Vagina (tissue), 2 donors: ENCODE measurements around the gene CLEC18C. TPM values are rescaled to one million over a fixed set of nuclear protein-coding genes. Genes with fewer than 3 reads are reported as not detected.
"Not testable (repeated sequence)": the region's sequence is repeated elsewhere in the genome, so short reads cannot be mapped to it uniquely, and the experiment has no call there.

Experiments
- DNase-seq, 2 donors: peaks; one replicate each; pipeline ENCODE4 v3.0.0-alpha.2; 2017; ENCODE audit errors: extremely low spot score in 2 of 2
- H3K27ac ChIP-seq: fragments of 200-600 bp; sonication (generic); one replicate; pipeline ENCODE4 v1.5.1; 2019
- H3K27me3 ChIP-seq: fragments of 200-600 bp; sonication (generic); one replicate; pipeline ENCODE4 v1.5.1; 2019
- H3K36me3 ChIP-seq, 2 donors: fragments of 200-600 bp; sonication (generic); one replicate each; pipeline ENCODE4 v1.5.1; 2017 to 2019
- H3K4me1 ChIP-seq: fragments of 200-600 bp; sonication (generic); one replicate; pipeline ENCODE4 v1.5.1; 2019
- H3K4me3 ChIP-seq, 2 donors: fragments of 200-600 bp; sonication (generic); 1 replicate in 1 of 2; 2 replicates in 1 of 2; pipeline ENCODE4 v1.5.1; 2016 to 2019
- H3K9me3 ChIP-seq: fragments of 200-600 bp; sonication (generic); one replicate; pipeline ENCODE4 v1.5.1; 2019
- intact Hi-C: fragments of 100-400 bp; cut with DNase I; formaldehyde crosslinking; loops from one replicate; pipeline ENCODE4 v1.15.1; 2023
- total RNA-seq: library from RNA; depleted of rRNA; stranded (reverse); fragments of >200 nt; gene quantifications from one replicate; pipeline ENCODE4 v1.2.3, GENCODE V29; 2016

CLEC18C gene
- total RNA-seq, 1 donor from 2014 or later: 8.1 TPM

- H3K9me3 ChIP-seq, H3K27me3 ChIP-seq, H3K4me1 ChIP-seq, H3K36me3 ChIP-seq, intact Hi-C loops, DNase-seq: not testable (repeated sequence)
- Histone ChIP-seq H3K4me3 (peak overlapping the region; percentile 34 to 38), H3K27ac (peak overlapping the region; percentile 66)
These were observed 14.4 kb downstream of the CLEC18C start for GRCh38 chr16:70187858-70188607.

DNA sequence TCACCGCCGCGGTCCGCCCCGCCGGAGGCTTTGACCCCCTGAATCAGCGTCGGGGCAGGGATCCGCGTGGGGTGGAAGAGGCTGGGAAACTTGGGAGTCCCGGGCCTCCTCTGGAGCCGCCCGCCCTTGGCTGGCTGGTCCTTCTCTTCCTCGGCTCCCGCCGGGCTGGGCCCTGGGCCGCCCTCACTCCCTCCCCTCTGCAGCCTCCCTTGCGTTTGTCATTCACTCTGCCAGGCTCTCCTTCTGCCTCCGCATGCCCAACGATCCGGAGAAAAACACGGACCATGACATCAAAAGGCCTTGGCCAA is 15.0 kb downstream of the CLEC18C start:
- intact Hi-C loops, H3K4me1 ChIP-seq, H3K27me3 ChIP-seq, DNase-seq, H3K36me3 ChIP-seq, H3K9me3 ChIP-seq: not testable (repeated sequence)
- Histone ChIP-seq H3K4me3 (peak overlapping the region; percentile 34 to 38), H3K27ac (peak overlapping the region; percentile 66)

GRCh38 chr16:70190574-70190973 is 17.0 kb downstream of the CLEC18C start:
- H3K4me3 ChIP-seq, intact Hi-C loops, H3K9me3 ChIP-seq, DNase-seq, H3K27ac ChIP-seq, H3K36me3 ChIP-seq, H3K27me3 ChIP-seq, H3K4me1 ChIP-seq: not testable (repeated sequence)

DNA sequence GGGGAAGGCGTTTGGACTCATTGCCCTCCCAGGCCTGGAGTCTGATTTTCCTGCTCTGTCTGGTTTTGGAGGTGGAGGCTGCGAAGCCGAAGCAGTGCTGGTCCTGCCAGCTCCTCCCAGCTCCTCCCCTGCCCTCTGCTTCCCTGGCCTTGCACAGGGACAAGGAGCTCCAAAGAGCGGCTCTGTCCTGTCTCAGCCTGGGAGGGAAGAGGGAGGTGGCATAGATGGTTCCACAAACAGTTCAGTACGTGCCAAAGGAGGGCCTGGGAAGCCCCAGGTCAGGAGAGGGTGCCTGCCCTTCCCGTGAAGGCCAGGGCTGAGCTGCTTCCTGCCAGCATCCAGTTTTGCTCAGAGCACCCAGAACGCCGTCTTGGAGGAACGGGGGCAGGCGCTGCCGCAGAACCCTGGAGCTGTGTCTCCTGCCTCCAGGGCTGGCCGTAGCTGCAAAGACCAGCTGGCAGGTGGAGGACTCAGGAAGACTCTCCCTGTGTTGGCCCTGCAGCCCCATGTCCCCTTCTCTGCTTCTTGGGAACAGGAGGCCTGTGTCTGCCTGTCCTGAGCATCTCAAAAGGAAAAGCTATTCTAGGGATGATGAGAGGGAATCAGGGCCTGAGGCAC is 23.2 kb downstream of the CLEC18C start:
- H3K36me3 ChIP-seq, DNase-seq, H3K27me3 ChIP-seq, H3K4me1 ChIP-seq, H3K4me3 ChIP-seq, intact Hi-C loops, H3K27ac ChIP-seq, H3K9me3 ChIP-seq: not testable (repeated sequence)

GRCh38 chr16:70197611-70198010 is 24.0 kb downstream of the CLEC18C start:
- H3K27me3 ChIP-seq, H3K4me3 ChIP-seq, DNase-seq, H3K36me3 ChIP-seq, H3K4me1 ChIP-seq, H3K9me3 ChIP-seq, H3K27ac ChIP-seq, intact Hi-C loops: not testable (repeated sequence)

DNA sequence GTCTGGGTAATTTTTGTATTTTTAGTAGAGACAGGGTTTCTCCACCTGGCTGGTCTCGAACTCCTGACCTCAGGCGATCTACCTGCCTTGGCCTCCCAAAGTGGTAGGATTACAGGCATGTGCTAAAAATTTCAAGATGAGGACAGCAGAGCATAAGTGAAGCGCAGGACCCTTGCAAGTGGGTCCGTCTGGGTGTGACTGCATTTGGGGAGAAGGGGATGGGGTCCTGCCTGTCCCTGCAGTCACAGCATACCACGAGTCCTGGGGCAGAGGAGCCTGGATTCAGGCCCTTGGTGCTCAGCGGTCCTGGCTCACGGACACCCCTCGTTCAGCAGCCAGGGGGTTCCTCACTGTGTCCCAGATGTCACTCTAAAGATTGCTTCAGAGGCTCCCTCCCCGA is 24.6 kb downstream of the CLEC18C start:
- H3K36me3 ChIP-seq, H3K4me1 ChIP-seq, DNase-seq, H3K27me3 ChIP-seq, intact Hi-C loops, H3K27ac ChIP-seq, H3K4me3 ChIP-seq, H3K9me3 ChIP-seq: not testable (repeated sequence)

DNA sequence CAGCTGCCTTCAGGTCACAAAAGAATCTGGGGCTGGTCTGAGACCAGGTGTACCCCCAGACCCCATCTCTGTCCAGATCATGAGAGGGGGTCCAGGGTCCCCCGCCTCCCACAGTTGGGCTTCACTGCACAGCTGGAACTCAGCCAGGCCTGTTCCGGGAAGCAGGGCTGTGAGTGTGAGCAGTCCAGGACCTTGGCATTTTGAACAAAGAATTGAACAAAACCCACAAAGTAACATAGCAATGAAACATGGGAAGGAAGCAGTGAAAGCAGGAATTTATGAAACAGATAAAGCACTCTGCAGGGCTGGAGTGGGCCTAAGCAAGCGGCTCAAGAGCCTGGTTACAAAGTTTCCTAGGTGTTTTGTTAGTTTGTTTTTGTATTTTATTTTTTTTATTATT is 25.1 kb downstream of the CLEC18C start:
- DNase-seq, intact Hi-C loops: not testable (repeated sequence)

DNA sequence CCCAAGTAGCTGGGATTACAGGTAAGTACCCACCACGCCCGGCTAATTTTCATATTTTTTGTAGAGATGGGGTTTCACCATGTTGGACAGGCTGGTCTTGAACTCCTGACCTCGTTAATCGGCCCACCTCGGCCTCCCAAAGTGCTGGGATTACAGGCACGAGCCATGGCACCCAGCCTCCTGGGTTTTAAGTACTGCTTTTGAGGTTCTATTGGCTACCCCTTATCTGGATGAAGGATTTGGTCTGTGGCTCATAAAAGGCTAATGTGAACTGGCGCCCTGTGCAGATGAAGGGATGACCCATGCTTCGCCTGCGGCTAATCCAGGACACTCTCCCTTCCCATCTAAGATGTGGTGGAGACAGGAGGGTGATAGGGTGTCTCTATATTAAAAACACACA is 25.6 kb downstream of the CLEC18C start:
- H3K9me3 ChIP-seq, intact Hi-C loops, H3K27ac ChIP-seq, DNase-seq, H3K36me3 ChIP-seq, H3K27me3 ChIP-seq, H3K4me1 ChIP-seq, H3K4me3 ChIP-seq: not testable (repeated sequence)

More for the DNA sequence above, 25.1 kb downstream of the CLEC18C start:
- not testable (repeated sequence) for H3K4me1 ChIP-seq, H3K9me3 ChIP-seq, H3K27ac ChIP-seq, H3K4me3 ChIP-seq, H3K36me3 ChIP-seq, H3K27me3 ChIP-seq

DNA sequence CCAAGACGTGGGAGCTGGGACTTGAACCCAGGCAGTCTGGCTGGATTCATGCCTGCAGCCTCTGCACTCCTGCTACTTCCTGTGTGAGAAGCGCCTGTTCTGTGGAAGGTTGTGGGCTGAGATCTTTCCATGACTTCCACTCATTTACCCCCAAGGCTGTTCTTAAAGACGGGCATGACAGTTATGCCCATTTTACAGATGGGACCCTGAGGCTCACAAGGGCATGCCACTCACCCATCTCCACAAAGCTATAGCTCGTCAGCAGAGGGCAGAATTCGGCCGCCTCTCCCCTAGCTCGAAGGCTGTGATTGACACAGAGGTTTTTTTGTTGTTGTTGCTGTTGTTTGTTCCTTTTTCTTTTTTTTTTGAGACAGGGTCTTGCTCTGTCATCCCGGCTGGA is 26.5 kb downstream of the CLEC18C start:
- H3K4me1 ChIP-seq, DNase-seq, H3K27ac ChIP-seq, intact Hi-C loops, H3K36me3 ChIP-seq, H3K27me3 ChIP-seq, H3K4me3 ChIP-seq, H3K9me3 ChIP-seq: not testable (repeated sequence)

- H3K27me3 ChIP-seq, DNase-seq, intact Hi-C loops: not testable (repeated sequence)
These were observed 29.9 kb downstream of the CLEC18C start for GRCh38 chr16:70203508-70203907.

GRCh38 chr16:70204010-70204409 is 30.4 kb downstream of the CLEC18C start:
- DNase-seq, H3K27me3 ChIP-seq, H3K36me3 ChIP-seq, H3K4me3 ChIP-seq, H3K4me1 ChIP-seq, intact Hi-C loops, H3K9me3 ChIP-seq, H3K27ac ChIP-seq: not testable (repeated sequence)

More at GRCh38 chr16:70203508-70203907, 29.9 kb downstream of the CLEC18C start:
- H3K27ac ChIP-seq, H3K9me3 ChIP-seq, H3K4me1 ChIP-seq, H3K4me3 ChIP-seq, H3K36me3 ChIP-seq: not testable (repeated sequence)

- H3K36me3 ChIP-seq, H3K4me3 ChIP-seq, intact Hi-C loops, DNase-seq, H3K4me1 ChIP-seq, H3K27me3 ChIP-seq, H3K9me3 ChIP-seq, H3K27ac ChIP-seq: not testable (repeated sequence)
These were observed 31.2 kb downstream of the CLEC18C start for GRCh38 chr16:70204668-70205405.

- H3K27me3 ChIP-seq, intact Hi-C loops, H3K4me1 ChIP-seq, H3K36me3 ChIP-seq, DNase-seq, H3K9me3 ChIP-seq, H3K4me3 ChIP-seq, H3K27ac ChIP-seq: not testable (repeated sequence)
These were observed 32.8 kb downstream of the CLEC18C start for GRCh38 chr16:70206382-70206781.

DNA sequence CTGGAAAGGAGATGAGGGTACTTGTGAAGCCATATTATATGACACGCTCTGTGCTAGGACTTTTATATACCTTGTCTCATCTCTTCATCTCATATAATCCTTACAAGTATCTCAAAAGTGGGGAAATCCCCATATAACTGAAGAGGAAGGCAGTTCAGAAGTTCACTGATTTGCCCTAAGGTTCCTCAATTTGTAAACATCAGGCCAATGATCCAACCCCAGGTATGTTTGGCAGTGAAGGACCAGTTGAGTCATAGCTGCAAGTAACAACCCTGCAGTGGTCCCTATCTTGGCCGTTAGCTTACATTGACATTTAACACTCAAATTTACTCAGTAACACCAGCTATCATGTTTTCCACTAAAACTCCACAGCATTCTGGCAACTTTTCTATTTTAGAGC is 45.0 kb downstream of the CLEC18C start:
- H3K27me3 ChIP-seq, H3K27ac ChIP-seq, H3K9me3 ChIP-seq, H3K36me3 ChIP-seq, H3K4me1 ChIP-seq, H3K4me3 ChIP-seq, intact Hi-C loops, DNase-seq: not testable (repeated sequence)
